ENCODE measurements around the gene WDR90. TPM values are rescaled to one million over a fixed set of nuclear protein-coding genes. Genes with fewer than 3 reads are reported as not detected.

WDR90 gene
- total RNA-seq, 4 donors from 2014 or later = 8.2 to 22.7 (median 16.5) TPM

DNA sequence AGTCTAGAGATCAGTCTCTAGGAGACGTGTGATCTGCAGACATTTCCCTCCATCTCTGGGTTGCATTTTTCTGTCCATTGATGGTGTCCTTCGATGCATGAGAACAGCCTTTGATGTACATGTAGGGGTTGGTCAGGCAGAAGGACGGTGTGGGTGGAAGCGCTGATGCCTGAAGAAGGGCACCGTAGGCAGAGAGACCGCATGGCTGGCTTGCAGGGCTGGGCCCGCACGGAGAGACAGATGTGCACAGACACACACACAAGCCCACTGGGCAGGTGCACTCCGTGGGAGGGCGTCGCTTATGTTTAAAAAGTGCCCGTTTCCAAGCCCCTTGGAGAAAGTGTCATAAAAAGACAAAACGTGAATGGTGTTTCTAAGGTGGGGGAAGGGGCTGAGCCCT is 34.0 kb upstream of the WDR90 start:
- no peak overlapping the region for H3K4me3 ChIP-seq
- H3K4me1 ChIP-seq = peaks cover 0 to 12% (median 11%) of the 10 kb centered on the region in 4 donors
- TF ChIP-seq CTCF (IDR thresholded peaks at IDR 0.05) = no peak
- TF ChIP-seq EP300 (IDR thresholded peaks at IDR 0.05) = no peak
- WGBS = 95% methylated on average over 13 of the region's 13 CpGs
- H3K9me3 ChIP-seq = no peaks in the 10 kb centered on the region
- intact Hi-C loops (cut with DNase I) = no loop called here
- DNase-seq (ENCODE audit: extremely low spot score) = no peak
- no peaks in the 10 kb centered on the region for H3K27me3 ChIP-seq
- H3K27ac ChIP-seq (replicated peaks in 1 of 4) = no peak overlapping the region
- H3K36me3 ChIP-seq = peaks cover 0 to 25% (median 10%) of the 10 kb centered on the region in 4 donors

- peaks cover 0 to 34% (median 12%) of the 10 kb centered on the region in 4 donors for H3K36me3 ChIP-seq
- H3K27me3 ChIP-seq = no peaks in the 10 kb centered on the region
- no peak overlapping the region for H3K27ac ChIP-seq (replicated peaks in 1 of 4)
- DNase-seq (ENCODE audit: extremely low spot score) = no peak
- H3K9me3 ChIP-seq = no peaks in the 10 kb centered on the region
- WGBS = 97% methylated on average over 17 of the region's 39 CpGs
- H3K4me1 ChIP-seq = peaks cover 0 to 10% (median 6%) of the 10 kb centered on the region in 4 donors
- H3K4me3 ChIP-seq = no peak overlapping the region
- TF ChIP-seq EP300 (IDR thresholded peaks at IDR 0.05) (no peak), POLR2AphosphoS5 (IDR thresholded peaks at IDR 0.05) (no peak), POLR2A (IDR thresholded peaks at IDR 0.05; ENCODE audit: low read depth) (no peak), CTCF (IDR thresholded peaks at IDR 0.05) (no peak)
- intact Hi-C loops (cut with DNase I) = no loop called here
These were observed 32.2 kb upstream of the WDR90 start for GRCh38 chr16:616733-617586.

DNA sequence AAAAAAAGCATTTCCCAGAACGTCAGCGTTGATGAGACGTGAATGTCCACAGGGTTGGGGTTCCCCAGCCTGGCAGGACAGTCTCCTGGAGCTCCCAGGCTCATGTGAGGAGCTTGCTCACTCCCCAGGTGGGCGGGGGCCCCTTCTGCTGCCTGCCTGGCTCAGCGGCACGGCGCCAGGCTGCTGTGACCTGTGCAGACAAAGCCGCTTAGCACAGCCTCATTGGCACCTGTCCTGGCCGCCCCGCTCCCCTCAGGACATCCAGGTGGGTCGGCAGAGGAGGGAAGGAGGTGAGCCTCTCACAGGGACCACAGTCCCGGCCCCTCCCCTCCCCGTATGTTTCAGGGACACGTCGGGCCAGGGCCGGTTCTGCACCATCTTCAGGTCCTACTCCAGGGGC is 31.3 kb upstream of the WDR90 start:
- 90% methylated on average over 8 of the region's 16 CpGs for WGBS
- TF ChIP-seq CTCF (IDR thresholded peaks at IDR 0.05) = no peak
- no peak for TF ChIP-seq EP300 (IDR thresholded peaks at IDR 0.05)
- no peak for TF ChIP-seq POLR2AphosphoS5 (IDR thresholded peaks at IDR 0.05)
- TF ChIP-seq POLR2A (IDR thresholded peaks at IDR 0.05; ENCODE audit: low read depth) = no peak
- Histone ChIP-seq H3K4me3 (no peak overlapping the region), H3K9me3 (no peaks in the 10 kb centered on the region), H3K36me3 (peaks cover 0 to 34% (median 12%) of the 10 kb centered on the region in 4 donors), H3K27ac (replicated peaks in 1 of 4) (no peak overlapping the region), H3K27me3 (no peaks in the 10 kb centered on the region), H3K4me1 (peaks cover 0 to 12% (median 7%) of the 10 kb centered on the region in 4 donors)
- no peak for DNase-seq (ENCODE audit: extremely low spot score)
- intact Hi-C loops (cut with DNase I) = no loop called here

GRCh38 chr16:619476-620100 is 29.6 kb upstream of the WDR90 start:
- Histone ChIP-seq H3K4me1 (peaks cover 0 to 12% (median 7%) of the 10 kb centered on the region in 4 donors), H3K27ac (replicated peaks in 1 of 4) (no peak overlapping the region), H3K27me3 (no peaks in the 10 kb centered on the region), H3K36me3 (peaks cover 0 to 30% (median 12%) of the 10 kb centered on the region in 4 donors), H3K4me3 (no peak overlapping the region), H3K9me3 (no peaks in the 10 kb centered on the region)
- DNase-seq (ENCODE audit: extremely low spot score) = no peak
- no peak for TF ChIP-seq POLR2A (IDR thresholded peaks at IDR 0.05; ENCODE audit: low read depth)
- TF ChIP-seq EP300 (IDR thresholded peaks at IDR 0.05) = no peak
- TF ChIP-seq CTCF (IDR thresholded peaks at IDR 0.05) = no peak
- TF ChIP-seq POLR2AphosphoS5 (IDR thresholded peaks at IDR 0.05) = no peak
- intact Hi-C loops (cut with DNase I) = no loop called here
- WGBS = 91% methylated on average over 15 of the region's 20 CpGs

Measured in esophagus muscularis mucosa (tissue), 4 donors.